GM19452 (cell line): ENCODE results near the gene ATG4B.

Experiments used
- ATAC-seq: cut with Tn5 transposase; IDR thresholded peaks from one replicate; pipeline ENCODE4 v1.9.1; 2021; ENCODE audit not compliant: unreplicated experiment

ATG4B gene

DNA sequence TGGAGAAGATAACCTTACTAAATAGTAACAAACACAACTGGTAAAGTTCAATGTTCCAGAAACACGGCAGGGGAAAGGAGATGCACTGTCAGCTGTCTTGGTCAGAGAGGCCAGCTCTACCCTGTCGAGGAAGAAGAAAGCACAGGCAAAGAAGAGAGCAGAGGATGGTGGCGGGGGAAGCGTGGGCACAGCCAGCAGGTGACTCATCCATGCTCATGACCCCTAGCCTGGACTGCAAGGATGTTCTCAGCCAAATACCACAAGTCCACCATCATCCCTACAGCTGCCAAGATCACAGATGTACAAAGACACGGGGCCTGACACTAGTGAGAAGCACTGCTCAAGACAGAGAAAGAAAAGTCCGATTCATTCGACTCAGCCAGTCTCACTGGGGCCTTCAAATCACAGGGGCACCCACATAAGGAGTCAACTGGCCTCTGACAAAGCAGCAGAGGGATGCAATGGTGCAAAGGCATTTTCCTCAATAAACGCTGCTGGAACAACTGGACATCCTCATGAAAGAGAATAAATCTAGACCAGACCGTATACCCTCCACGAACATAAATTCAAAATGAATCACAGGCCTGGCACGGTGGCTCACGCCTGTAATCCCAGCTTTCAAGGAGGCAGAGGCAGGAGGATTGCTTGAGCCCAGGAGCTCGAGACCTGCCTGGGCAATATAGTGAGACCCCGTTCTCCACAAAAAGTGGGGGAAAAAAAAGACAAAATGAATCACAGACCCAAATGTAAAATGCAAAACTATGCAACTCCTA is 43.5 kb downstream of the ATG4B start:
- ATAC-seq: no peak

DNA sequence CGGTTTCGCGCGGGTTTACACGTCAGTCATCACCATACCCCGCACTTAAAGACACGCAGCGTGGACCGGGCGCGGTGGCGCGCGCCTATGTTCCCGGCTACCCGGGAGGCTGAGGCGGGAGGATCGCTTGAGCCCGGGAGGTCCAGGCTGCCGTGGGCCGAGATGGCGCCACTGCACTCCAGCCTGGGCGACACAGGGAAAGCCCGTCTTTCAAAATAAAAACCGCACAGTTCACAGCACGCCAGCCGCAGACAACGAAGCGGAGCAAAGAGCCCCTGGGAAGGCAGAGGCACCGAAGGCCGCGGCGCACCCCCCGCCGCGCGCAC is 48.8 kb downstream of the ATG4B start:
- ATAC-seq: peak; percentile 24

DNA sequence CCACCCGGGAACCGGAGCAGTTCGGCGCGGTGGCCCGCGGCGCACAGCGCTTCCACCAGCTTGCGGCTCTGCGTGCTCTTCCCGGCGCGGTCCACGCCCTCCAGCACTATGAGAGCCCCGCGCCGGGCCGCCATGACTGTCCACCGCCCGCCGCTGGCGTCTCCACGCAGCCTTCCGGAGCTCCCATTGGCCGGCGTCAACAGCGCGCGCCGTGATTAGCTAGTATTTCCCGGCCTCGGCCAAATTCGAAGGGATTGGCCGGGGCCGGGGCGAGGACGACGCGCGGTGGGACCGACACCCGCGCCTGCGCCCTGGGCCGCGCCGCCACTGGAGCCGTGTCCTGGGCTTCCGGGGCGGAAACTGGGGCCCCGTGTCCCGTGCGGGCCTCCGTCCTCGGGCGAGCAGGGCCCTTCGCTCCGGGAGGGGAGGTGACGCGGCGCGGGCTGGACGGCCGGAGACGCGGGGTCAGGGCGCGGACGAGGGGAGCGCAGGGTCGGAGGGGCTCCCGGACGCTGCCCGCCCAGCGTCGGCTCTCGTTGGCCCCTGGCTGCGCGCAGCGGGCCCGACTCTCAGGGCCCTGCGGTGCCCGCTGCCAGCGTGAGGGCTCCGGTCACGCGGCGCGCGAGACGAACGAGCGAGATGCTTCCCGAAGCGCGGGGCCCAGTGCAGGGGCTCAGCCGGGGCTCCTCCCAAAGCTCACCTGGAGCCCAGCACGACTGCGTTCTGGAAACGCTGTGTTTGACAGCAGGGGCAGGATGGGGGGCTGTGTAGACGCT is 49.3 kb downstream of the ATG4B start, which contains the start of gene DTYMK:
DTYMK (minus strand) TSS at position 166 of the 776 bp plus-strand sequence; CDS start at position 134, 32 bp downstream.
- ATAC-seq: peak; percentile 93

DNA sequence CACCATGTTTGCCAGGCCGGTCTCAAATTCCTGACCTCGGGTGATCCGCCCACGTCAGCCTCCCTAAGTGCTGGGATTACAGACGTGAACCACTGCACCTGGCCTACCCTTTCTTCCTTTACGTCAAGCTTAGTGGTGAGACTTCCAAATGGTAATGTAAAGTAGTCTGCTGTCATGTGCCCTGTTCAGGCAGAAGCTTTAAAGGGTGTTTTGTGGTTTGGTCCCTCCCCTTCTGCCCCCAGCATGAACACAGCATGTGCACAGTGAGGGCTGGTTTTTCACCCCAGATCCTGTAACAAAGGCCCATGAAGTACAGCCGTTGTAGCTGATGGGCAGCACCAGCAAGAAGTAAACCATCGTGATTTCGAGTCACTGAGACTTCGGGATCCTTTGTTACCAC is 51.8 kb downstream of the ATG4B start:
- ATAC-seq: no peak

DNA sequence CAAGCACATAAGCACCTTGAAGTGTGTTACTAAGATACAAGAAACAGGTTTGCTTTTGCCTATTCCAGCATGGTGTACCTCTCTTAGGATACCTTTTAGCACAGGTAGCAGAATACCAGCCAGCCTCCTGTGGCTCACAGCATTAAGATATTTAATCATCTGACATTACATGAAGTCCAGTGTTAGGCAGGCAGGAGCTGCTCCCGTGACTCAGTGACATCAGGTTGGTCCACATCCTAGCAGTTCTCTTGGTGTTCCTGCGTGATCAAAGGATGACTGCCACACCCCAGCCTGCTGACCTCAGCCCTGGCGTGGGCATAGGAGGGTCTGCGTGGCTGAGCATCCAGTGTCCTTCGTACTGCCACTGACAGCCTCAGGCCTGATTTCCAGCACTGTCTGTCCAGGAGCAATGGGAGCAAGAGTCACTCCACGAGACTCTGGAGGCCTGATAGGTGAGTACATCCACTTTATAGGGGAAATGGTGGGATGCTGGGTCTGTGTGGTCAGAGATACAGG is 52.8 kb downstream of the ATG4B start:
- ATAC-seq: no peak

DNA sequence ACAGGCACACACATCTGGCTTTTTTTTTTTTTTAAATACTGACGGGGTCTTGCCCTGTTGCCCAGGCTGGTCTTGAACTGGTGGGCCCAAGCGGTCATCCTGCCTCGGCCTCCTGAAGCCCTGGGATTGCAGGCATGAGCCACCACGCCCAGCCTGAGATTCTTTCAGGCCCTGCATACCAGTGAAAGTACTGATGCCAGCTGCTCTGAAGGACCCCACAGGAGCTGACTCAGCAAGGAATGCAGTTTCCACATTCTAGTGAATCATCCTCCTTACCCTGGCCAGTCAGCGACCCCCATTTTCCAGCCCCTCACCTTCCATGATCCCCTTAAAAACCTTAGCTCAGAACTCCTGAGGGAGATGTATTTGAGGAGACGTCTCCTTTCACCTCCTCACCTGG is 55.0 kb downstream of the ATG4B start:
- ATAC-seq: no peak

DNA sequence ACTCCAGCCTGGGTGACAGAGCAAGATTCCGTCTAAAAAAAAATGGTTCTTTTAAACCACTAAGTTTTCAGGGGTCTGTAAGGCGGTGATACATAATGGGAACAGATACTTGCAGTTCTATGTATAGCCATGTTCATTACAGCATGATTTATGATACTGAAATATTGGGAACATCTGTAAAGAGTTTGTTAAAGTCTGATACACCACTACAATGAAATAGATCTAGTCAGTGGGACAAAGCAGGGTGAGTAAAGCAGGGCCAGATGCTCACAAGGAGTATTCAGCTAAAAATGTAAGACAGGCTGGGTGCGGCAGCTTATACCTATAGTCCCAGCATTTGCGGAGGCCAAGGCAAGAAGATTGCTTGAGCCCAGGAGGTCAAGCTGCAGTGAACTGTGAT is 58.2 kb downstream of the ATG4B start:
- no peak for ATAC-seq

DNA sequence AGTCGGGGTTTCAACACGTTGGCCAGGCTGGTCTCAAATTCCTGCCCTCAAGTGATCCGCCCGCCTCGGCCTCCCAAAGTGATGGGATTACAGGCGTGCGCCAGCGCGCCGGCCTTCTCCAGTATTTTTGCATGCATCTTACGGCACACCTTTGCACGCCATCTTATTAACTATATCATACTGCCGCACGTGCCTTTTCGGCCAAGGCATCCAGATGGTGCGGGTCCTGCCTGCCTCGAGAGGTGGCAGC is 63.6 kb downstream of the ATG4B start:
- ATAC-seq: no peak

DNA sequence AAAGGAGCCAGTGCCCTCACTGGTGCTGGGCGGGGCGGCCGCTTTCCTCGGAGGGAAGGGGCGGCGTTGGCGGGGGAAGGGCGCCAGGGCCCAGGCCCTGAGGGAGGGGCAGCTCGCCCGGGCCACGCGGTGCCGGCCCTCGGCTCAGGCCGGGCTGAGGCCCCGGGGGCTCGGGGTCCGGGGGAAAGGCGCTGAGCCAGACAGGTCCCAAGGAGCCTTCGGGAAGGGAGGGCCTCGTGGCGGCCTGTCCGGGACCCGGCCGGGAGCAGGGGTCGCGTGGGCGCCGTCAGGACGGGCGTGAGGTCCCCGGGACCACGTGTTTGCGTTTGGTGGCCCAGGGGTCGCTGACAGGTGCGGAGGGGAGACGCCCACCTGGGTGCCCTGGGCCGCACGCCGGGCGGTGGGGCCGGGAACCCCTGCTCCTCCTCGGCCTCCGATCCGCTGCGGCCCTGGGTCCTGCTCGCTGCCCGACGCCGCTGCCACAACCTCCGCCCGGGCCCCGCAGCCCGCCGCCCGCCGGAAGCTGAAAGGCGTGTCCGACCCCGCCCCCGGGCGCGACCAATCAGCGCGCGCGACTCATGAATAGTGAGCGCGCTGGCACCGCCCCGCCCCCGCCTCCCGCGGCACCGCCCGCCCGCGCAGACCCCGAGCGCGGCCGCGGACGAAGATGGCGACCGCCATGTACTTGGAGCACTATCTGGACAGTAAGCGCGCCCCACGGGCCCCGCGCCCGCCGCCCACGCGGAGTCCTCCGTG is 64.1 kb downstream of the ATG4B start, which contains the start of gene ING5:
ING5 (plus strand) TSS at position 641 of the 756 bp plus-strand sequence; CDS start at position 668, 27 bp downstream.
- peak; percentile 63 for ATAC-seq

DNA sequence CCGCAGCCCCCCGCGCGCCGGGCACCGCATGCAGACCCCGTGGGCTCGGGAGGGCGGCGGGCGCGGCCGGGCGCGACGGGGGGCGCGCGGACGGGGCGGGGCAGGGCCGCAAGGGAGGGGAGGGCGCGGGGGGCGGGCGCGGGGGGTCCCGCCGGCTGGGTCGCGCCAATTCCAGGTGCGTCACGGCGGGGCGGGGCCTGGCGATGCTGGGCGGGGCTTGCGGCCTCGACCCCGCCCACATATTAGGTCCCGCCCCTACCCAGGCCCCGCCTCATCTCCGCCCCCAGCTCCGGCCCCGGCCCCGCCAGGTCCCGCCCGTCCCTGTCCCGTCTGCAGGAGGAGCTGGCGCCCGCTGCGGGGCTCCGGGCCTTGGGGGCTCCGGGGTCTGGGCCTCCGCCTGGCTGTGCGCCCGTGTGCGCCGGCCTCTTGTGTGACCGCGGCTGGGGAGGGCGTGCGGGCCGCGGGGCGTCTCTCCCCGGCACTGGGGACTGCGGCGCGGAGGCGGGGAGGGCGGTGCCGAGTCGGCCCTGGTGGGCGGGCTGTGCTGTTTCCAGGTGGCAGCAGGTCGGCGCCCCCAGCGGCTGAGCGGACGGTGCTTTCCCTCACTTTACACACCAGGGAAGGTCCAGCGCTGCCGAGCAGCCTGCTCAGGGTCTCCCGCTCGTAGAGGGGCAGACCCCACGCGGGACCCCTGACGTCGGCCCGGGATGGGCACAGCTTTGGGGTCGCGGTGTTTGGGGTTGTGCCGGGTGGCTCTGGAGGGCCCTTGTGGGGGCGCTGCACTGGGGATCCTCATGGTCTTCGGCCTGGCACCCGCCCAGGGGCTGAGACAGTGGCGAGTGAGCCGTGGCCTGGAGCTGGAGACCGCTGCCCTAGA is 64.9 kb downstream of the ATG4B start:
- ATAC-seq: peak; percentile 56

DNA sequence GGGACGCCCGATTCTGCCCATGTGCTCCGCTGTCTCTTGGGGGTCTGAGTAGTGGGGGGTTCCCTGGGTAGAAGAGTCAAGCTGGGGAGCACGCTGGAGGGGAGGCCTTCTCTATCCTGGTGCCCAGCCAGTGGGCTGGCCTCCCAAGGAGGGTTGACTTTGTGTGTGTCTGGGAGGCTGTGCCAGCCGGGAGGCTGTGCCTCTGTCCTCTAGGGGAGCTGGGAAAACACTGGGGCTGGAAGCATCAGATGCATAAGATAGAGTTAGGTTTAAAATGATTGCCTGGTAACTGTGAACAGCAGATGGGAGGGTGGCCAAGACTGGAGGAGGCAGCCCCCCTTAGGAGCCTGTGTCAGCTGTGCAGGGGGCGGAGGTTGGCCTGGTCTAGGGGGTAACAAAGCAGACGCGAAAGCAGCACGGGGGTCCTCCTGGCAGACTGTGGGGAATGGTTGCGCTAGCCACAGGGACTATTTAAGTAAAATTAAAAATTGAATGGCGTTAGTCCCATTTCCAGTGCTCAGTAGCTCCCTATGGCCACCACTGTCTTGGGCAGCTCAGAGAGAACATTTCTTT is 65.6 kb downstream of the ATG4B start:
- ATAC-seq: no peak

DNA sequence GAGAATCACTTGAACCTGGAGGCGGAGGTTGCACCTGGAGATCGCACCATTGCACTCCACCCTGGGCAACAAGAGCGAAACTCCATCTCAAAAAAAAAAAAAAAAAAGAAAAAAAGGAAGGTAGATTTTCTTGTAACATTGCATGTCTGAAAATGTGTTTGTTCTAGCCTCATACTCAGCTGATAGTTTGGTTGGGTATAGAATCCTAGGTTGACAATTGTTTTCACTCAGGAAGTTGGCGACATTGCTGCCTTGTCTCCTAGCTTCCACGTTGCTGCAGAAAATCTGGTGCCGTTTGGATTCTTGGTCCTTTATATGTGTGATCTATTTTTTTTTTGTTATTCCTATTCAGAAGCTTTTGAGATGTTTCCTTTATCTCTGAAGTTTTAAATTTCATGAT is 69.0 kb downstream of the ATG4B start:
- no peak for ATAC-seq

DNA sequence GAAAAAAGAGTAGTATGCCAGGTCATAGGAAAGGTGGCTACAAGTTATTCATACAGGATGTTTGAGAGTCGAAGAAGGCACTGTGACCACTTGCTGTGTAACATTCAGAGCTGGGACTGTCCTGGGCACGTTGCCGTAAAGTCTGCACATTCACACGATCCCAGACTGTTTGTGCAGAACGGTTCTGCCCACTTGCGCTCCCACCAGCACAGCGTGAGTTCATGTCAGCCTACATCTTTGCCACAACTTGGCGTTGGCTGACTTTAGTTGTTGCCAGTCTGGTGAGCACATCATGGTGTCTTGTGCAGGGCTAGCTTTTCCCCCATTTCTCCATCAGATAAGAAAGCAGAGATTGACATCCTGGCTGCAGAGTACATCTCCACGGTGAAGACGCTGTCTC is 71.4 kb downstream of the ATG4B start:
- no peak for ATAC-seq

DNA sequence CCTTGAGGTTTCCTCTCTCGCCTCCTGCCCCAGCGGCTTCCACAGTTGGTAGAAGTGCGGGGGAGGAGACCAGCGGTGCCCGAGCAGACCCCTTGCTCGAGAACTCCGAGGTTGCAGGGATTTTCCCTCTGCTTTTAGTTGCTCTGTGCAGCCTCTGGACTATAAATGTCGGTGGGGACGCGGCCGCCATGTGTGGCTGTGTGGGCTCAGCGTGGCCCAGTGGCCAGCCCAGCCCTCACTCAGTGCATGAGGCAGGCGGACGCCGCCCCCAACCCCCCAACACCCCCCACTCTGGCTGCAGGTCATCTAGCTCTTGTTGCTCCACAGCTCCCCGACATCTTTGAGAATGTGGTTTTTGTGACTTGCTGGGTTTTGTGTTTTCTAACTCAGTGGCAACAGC is 81.6 kb downstream of the ATG4B start:
- ATAC-seq: no peak

DNA sequence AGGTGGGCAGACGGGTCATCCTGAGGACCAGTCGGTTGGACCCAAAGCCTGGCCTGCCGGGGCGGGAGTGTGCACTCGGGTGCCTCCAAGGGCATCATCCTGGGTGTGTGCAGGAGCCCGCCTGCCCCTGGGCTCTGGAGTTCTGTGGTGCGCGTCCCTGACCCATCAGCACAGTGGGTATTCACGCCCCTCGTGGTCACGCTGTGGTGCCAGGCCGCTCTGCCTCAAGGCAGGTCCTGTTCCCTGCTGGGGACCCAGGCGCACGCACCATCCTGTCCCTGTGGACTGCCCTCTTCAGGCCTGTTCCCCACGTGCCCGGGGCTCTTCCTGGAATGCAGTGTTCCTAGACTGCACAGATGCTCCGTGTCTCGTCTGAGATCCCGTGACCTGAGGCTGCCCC is 82.6 kb downstream of the ATG4B start:
- ATAC-seq: no peak

DNA sequence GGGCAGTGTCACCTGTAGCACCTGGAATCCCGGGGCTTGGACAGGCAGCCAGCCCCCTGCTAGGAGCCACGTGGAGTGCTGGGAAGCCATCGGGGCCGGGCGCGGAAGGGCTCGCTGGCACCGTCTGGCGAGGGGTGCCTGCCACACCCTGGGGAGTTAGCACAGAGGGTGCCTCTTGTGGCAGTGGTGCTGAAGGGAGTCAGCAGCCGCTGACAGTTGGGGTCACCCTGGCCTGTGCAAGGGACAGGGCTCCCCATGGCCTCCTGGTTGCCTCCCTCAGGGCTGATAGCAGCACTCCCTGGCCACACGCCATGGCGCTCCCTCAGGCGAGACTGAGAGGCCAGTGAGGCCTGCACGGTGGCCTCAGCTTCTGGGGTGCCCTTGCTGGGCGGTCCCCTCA is 83.1 kb downstream of the ATG4B start:
- ATAC-seq: no peak

DNA sequence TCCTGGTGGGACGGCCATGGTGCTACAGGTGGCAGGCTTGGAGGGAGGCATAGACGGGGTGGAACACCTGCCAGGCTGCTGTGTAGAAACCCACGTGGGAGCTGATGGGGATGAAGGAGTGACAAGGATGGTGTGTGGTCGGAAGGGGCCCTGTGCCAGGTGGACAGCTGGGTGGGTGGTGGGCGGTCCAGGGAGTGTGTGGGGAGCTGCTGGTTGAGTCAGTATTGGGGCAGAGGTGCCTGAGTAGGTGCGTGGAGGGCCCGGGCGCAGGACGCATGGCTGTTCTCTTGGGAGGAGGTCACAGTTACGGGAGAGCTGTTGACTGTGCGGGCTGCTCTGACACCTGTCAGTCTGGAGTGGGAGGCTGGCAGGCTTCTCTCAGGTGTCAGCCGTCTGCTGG is 84.4 kb downstream of the ATG4B start:
- ATAC-seq: no peak

DNA sequence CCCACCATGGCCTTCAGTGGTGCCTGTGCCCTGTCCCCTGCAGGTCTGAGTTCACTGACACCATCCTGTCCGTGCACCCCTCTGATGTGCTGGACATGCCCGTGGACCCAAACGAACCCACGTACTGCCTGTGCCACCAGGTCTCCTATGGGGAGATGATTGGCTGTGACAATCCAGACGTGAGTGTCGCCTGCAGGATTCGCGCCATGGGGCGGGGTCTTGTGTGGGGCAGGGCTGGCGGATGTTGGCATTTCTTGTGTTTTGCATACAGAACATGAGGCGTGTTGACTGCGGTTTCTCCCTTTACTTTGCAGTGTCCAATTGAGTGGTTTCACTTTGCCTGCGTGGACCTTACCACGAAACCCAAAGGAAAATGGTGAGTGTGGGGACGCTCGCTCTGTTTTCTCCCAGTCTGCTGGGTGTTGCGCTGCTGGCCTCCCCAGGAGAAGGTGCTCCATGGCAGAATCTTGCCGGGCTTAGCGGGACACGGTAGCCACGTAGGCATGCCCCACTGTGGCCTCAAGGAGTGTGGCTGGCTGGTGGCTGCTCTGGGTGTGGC is 85.5 kb downstream of the ATG4B start:
- no peak for ATAC-seq
